LHCN-M2 (cell line): ENCODE measurements around the gene CASZ1. TPM values are rescaled to one million over a fixed set of nuclear protein-coding genes. Genes with fewer than 3 reads are reported as not detected.
A peak's percentile ranks its signal among the peaks of the same experiment; 100 is the strongest.

Experiments
- DNase-seq: peaks from one replicate; pipeline ENCODE4 v3.0.0-alpha.2; 2012; ENCODE audit warnings: low read depth
- polyA plus RNA-seq: library from polyadenylated mRNA; unstranded; fragments of >200 nt; gene quantifications from one replicate; pipeline ENCODE4 v1.2.1, GENCODE V29; 2012; ENCODE audit warnings: missing spikeins
- total RNA-seq: library from RNA; depleted of rRNA; stranded (reverse); fragments of >200 nt; gene quantifications from 2 replicates; pipeline ENCODE4 v1.2.3, GENCODE V29; 2014; rRNA removed

CASZ1 gene, protein sequence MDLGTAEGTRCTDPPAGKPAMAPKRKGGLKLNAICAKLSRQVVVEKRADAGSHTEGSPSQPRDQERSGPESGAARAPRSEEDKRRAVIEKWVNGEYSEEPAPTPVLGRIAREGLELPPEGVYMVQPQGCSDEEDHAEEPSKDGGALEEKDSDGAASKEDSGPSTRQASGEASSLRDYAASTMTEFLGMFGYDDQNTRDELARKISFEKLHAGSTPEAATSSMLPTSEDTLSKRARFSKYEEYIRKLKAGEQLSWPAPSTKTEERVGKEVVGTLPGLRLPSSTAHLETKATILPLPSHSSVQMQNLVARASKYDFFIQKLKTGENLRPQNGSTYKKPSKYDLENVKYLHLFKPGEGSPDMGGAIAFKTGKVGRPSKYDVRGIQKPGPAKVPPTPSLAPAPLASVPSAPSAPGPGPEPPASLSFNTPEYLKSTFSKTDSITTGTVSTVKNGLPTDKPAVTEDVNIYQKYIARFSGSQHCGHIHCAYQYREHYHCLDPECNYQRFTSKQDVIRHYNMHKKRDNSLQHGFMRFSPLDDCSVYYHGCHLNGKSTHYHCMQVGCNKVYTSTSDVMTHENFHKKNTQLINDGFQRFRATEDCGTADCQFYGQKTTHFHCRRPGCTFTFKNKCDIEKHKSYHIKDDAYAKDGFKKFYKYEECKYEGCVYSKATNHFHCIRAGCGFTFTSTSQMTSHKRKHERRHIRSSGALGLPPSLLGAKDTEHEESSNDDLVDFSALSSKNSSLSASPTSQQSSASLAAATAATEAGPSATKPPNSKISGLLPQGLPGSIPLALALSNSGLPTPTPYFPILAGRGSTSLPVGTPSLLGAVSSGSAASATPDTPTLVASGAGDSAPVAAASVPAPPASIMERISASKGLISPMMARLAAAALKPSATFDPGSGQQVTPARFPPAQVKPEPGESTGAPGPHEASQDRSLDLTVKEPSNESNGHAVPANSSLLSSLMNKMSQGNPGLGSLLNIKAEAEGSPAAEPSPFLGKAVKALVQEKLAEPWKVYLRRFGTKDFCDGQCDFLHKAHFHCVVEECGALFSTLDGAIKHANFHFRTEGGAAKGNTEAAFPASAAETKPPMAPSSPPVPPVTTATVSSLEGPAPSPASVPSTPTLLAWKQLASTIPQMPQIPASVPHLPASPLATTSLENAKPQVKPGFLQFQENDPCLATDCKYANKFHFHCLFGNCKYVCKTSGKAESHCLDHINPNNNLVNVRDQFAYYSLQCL (N-terminal part only)
- 0.11 and 0.26 TPM in 2 replicates for total RNA-seq
- polyA plus RNA-seq = 0.28 TPM

DNA sequence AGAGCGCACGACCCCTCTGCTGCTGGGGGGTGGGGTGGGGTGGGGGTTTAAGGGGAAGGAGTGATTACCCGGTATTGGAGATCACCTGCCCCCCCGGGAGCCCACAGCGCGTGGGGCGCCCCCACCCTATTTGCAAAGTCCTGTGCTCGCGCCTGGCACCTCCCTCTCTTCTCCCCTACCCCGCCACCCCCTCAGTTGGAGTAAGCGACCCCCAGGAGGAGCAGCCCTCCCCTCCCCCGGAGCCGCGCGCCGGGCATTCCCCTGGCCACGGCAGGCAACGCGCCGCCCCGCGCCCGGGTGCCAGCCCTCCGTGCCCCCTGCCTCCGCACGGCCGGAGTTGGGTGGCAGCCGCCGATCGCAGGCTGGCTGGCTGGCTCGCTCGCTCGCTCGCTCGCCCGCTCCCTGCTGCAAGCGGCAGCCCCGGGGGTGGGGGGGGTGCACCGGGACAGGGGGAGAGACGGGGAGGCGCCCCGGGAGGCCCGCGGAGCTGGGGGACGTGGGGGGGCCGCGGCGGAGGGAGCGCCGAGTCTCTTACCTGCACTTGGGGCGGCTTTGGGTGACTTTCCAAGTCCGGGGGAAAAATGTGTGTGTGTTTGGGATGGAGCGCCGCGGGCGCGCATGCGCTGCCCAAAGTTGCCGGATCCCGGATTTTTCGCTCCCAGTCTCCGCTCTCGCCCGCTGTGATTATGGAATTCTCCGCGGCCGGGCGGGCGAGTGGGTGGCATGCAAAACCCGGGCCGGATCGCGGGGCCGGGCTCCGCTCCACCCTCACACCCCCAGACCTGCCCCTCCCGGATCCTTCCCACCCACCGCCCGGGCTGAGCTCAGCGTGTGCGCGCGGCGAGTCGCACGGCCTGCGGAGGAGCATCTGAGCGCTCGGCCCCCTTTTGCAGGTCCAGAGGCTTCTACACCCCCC, at the start of gene CASZ1:
CASZ1 (minus strand) TSS at position 618 of the 916 bp plus-strand sequence. CDS start 102,757 bp downstream, outside the sequence.
- peak; percentile 75 for DNase-seq

- no peak for DNase-seq
Measured at GRCh38 chr1:10843697-10844096, 47.3 kb upstream of the CASZ1 start.

- no peak for DNase-seq
Measured at GRCh38 chr1:10841118-10841517, 44.7 kb upstream of the CASZ1 start.

DNA sequence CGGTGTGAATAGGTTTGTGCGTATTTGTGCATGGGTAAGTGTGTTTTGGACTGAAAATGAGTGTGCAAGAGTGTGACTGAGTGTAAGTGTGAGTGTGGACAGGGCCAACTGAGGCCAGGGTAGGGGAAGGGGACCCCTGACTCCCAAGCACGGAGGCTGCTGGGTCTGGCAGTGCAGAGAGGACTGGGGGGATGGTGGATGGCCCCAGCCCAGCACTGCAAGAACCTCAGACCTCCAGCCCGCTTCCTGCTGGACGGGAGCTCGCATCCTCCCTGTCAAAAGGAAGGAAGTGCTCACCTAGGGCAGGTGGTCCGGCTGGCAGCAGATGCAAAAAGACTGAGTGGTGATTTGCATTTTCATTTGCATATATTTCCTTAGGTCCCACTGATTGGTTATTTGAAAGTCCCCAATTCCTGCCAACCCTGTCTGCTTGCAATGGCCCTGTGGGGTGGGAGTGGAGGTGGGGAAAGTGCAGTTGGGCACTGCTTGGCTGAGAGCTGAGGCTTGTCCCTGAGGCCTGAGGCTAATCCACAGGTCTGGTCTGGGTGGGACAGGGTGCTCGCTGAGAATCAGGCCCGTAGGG, 42.8 kb upstream of the CASZ1 start:
- DNase-seq = no peak

GRCh38 chr1:10838541-10838940, 42.1 kb upstream of the CASZ1 start:
- DNase-seq = no peak

DNA sequence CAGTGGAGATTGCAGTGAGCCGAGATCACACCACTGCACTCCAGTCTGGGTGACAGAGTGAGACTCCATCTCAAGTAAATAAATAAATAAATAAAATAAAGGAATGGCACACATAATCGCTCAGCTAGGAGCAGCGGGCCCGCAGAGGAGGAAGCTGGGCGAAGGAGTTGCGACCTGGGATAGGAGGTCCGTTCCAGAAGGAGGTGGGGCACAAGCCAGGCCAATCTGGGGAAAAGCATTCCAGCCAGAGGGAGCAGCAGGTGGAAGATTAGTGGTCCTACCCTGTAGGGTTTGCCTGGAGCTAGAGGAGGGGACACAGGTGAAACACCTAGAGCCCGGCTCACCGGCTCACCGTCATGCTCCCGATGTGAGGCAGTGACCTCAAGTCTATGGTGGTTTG, 40.3 kb upstream of the CASZ1 start:
- DNase-seq = no peak

DNA sequence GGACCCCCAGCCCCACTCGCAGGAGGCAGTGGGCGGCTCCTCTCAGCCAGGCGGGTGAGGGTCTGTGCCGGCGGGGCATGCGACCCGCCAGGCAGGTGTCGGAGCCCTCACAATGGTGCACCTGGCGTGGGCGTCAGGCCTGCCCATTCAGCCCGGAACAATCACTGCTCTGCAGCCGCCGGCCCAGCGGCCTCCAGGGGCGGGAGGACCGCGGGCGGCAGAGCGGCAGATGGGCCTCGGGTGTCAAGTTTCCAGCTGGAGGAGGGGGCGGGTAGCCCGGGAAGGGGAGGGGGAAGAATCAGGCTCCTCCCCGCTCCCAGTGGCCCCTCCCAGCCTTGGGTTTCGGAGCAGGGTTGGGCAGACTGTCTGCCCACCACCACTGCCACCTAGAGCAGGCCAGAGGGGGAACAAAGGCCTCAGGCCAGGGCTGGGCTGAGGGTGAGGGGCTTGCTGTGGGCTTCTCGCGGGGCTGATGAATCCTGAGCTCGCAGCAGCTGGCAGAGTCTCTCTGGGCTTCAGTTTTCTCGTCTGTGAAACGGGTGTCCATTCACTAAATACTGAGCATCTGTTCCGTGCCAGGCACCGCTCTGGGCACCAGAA, 39.5 kb upstream of the CASZ1 start:
- peak; percentile 5 for DNase-seq

- DNase-seq = no peak
Measured at GRCh38 chr1:10835421-10835820, 39.0 kb upstream of the CASZ1 start.

GRCh38 chr1:10834770-10835412, 38.4 kb upstream of the CASZ1 start:
- DNase-seq = no peak

GRCh38 chr1:10833630-10834557, 37.4 kb upstream of the CASZ1 start:
- peak; percentile 24 for DNase-seq

GRCh38 chr1:10832703-10833102, 36.3 kb upstream of the CASZ1 start:
- DNase-seq = no peak

DNA sequence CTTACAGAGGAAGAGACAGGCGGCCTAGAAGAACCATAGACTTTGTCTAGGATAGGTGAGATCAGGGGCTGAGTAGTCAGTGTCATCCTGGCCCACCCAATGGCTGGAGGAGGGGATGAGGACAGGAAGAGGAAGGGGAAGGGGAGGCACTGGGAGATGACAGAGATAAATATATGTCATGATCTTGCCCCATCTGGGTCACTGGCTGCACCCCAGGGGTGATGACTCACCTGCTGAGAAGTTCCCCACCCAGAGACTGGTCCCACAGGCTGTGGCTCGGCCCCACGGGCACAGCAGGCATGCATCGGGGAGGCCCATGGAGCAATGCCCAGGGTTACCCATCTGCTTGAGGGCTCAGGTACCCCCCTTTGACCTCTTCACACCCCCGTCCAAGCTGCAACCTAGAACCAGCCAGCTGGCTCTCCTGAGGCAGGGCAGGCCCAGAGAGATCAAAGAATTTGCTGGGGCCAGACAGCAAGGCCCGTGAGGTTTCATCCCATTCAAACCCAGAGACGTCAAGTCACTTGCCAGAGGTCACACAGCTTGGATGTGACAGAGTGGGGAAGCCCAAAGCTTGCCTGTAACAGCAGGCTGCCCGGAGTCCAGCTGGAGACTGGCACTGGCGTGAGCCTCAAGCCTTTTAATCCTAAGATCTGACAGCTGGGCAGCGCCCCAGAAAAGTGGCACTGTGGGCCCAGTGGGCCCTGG, 34.7 kb upstream of the CASZ1 start:
- DNase-seq = no peak

GRCh38 chr1:10829965-10830515, 33.6 kb upstream of the CASZ1 start:
- DNase-seq = no peak

DNA sequence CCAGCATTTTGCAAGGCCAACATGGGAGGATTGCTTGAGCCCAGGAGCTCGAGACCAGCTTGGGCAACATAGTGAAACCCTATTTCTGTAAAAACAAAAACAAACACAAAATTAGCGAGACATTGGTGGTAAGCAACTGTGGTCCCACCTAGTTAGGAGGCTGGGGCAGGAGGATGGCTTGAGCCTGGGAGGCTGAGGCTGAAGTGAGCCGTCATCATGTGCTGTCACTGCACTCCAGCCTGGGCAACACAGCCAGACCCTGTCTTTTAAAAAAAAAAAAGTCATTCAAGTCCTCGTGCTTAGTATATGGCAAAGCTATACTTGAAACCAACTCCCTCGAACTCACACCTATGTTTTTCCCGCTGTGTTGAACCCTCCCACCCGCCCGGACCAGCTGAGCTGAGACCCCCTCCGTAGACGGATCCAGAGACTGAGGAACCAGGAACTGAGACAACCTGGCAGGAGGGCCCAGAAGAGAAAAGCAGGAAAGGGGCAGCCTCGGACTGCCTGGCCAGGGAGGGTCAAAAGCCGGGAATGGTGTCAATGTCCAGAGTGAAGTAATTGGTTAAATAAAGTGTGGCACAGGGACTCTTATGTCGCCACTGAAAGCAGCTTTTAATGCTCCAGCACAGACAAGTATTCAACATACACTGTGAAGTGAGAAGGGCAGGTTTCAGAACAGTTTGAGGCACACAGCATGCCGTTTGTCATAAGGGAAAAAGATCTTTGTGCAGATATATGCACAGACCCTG, 32.8 kb upstream of the CASZ1 start:
- no peak for DNase-seq

DNA sequence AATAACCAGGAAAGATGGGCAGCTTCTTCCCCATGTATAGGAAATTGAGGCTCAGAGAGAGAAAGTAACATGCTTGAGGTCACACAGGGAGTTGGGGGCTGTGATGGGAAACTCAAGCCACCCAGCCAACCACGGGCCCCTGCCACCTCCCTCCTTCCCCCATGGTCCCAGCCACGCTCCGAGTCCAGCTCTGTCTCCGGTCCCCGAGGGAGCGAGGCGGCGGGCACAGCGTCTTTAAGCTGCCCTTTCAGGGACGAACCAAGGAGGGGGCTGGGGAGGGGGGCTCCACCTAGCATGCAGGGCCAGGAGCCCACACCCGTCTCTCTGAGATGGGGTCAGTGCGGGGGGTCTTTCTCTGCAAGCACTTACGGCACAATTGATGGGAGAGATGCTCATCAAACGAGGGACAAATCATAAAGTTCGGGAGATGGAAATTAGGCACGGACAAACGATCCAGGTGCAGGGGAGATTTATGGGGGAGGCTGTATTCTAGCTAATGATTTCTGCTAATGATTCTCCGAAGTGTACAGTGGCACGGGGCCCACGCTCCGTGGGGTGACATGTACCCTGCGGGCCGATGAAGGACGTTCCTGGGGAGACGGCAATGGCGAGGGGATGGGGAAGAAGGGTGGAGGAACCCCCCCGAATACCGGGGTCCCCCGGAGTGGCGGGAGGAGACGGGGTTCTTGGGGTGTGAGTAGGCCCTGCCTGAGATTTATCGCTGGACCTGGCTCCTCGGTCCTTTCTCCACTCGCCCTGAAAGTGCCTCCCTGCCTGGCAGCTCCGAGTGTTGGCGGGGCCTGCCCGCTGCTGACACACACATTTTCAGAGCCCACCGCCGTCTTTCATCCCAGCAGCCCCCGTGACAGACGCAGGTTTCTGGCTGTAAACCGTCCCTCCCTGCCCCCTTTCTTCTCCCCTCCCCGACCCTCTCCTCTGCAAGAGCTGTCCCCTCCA, 31.2 kb upstream of the CASZ1 start:
- no peak for DNase-seq
